Measurements from ENCODE around the gene ANK2. TPM values are rescaled to one million over a fixed set of nuclear protein-coding genes. Genes with fewer than 3 reads are reported as not detected.

ANK2 gene
- total and polyA plus RNA-seq, 2 of the 13 experiments (the other 11 are each of a cell fraction or from before 2014, with no cell fraction given), result 2.7 to 15.1 TPM

- TF ChIP-seq AKNA (CRISPR knock-in tag; IDR thresholded peaks at IDR 0.05; ENCODE audit: borderline replicate concordance), result no peak
- TF ChIP-seq MAX (IDR thresholded peaks at IDR 0.05), result no peak
- 0 out of 2 replicates have a peak, but pooled peaks have one; percentile 29 for TF ChIP-seq CEBPB (IDR thresholded peaks at IDR 0.05; ENCODE audit: borderline replicate concordance, low read depth, low read length)
- TF ChIP-seq HNF1A (IDR thresholded peaks at IDR 0.05; ENCODE audit: low read depth), result peak; percentile 90
- peak; percentile 88 for TF ChIP-seq HNF1A (CRISPR knock-in tag; IDR thresholded peaks at IDR 0.05; ENCODE audit: borderline replicate concordance)
Measured at GRCh38 chr4:113080050-113080449, 30.6 kb downstream of the ANK2 start (continued).
